ENCODE measurements around the gene CLSTN2.

Gene CLSTN2

GRCh38 chr3:140010391-140010790 lies 75.4 kb downstream of the CLSTN2 start:
- TF ChIP-seq, protein P1, sequence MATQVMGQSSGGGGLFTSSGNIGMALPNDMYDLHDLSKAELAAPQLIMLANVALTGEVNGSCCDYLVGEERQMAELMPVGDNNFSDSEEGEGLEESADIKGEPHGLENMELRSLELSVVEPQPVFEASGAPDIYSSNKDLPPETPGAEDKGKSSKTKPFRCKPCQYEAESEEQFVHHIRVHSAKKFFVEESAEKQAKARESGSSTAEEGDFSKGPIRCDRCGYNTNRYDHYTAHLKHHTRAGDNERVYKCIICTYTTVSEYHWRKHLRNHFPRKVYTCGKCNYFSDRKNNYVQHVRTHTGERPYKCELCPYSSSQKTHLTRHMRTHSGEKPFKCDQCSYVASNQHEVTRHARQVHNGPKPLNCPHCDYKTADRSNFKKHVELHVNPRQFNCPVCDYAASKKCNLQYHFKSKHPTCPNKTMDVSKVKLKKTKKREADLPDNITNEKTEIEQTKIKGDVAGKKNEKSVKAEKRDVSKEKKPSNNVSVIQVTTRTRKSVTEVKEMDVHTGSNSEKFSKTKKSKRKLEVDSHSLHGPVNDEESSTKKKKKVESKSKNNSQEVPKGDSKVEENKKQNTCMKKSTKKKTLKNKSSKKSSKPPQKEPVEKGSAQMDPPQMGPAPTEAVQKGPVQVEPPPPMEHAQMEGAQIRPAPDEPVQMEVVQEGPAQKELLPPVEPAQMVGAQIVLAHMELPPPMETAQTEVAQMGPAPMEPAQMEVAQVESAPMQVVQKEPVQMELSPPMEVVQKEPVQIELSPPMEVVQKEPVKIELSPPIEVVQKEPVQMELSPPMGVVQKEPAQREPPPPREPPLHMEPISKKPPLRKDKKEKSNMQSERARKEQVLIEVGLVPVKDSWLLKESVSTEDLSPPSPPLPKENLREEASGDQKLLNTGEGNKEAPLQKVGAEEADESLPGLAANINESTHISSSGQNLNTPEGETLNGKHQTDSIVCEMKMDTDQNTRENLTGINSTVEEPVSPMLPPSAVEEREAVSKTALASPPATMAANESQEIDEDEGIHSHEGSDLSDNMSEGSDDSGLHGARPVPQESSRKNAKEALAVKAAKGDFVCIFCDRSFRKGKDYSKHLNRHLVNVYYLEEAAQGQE (IDR thresholded peaks at IDR 0.05; ENCODE audit: insufficient read depth in 1 of 2, low read depth in 2 of 2, low read length in 2 of 2): no peak
- TF ChIP-seq FOXP2 (optimal IDR thresholded peaks at IDR 0.05; ENCODE audit: borderline replicate concordance, extremely low read depth, extremely low read length, insufficient read depth) (no peak), TAF1 (IDR thresholded peaks at IDR 0.05; ENCODE audit: borderline replicate concordance, insufficient read depth, low read length) (no peak), SIN3A (IDR thresholded peaks at IDR 0.05; ENCODE audit: borderline replicate concordance, insufficient read depth, low read length) (no peak), POLR2AphosphoS5 (IDR thresholded peaks at IDR 0.05; ENCODE audit: low read depth, low read length) (no peak)

- TF ChIP-seq, protein P1 (IDR thresholded peaks at IDR 0.05; ENCODE audit: insufficient read depth in 1 of 2, low read depth in 2 of 2, low read length in 2 of 2): no peak
- TF ChIP-seq TAF1 (IDR thresholded peaks at IDR 0.05; ENCODE audit: borderline replicate concordance, insufficient read depth, low read length): no peak
- TF ChIP-seq POLR2AphosphoS5 (IDR thresholded peaks at IDR 0.05; ENCODE audit: low read depth, low read length): no peak
- no peak for TF ChIP-seq SIN3A (IDR thresholded peaks at IDR 0.05; ENCODE audit: borderline replicate concordance, insufficient read depth, low read length)
Observed at GRCh38 chr3:140011086-140011485, 76.1 kb downstream of the CLSTN2 start.

- TF ChIP-seq SIN3A (IDR thresholded peaks at IDR 0.05; ENCODE audit: borderline replicate concordance, insufficient read depth, low read length): no peak
- no peak for TF ChIP-seq FOXP2 (optimal IDR thresholded peaks at IDR 0.05; ENCODE audit: borderline replicate concordance, extremely low read depth, extremely low read length, insufficient read depth)
- no peak for TF ChIP-seq TAF1 (IDR thresholded peaks at IDR 0.05; ENCODE audit: borderline replicate concordance, insufficient read depth, low read length)
- TF ChIP-seq, protein P1 (IDR thresholded peaks at IDR 0.05; ENCODE audit: insufficient read depth in 1 of 2, low read depth in 2 of 2, low read length in 2 of 2): no peak
- TF ChIP-seq POLR2AphosphoS5 (IDR thresholded peaks at IDR 0.05; ENCODE audit: low read depth, low read length): no peak
Observed at GRCh38 chr3:140011611-140012277, 76.8 kb downstream of the CLSTN2 start.

- TF ChIP-seq, protein P1 (IDR thresholded peaks at IDR 0.05; ENCODE audit: insufficient read depth in 1 of 2, low read depth in 2 of 2, low read length in 2 of 2): no peak
- no peak for TF ChIP-seq TAF1 (IDR thresholded peaks at IDR 0.05; ENCODE audit: borderline replicate concordance, insufficient read depth, low read length)
- TF ChIP-seq FOXP2 (optimal IDR thresholded peaks at IDR 0.05; ENCODE audit: borderline replicate concordance, extremely low read depth, extremely low read length, insufficient read depth): no peak
- no peak for TF ChIP-seq POLR2AphosphoS5 (IDR thresholded peaks at IDR 0.05; ENCODE audit: low read depth, low read length)
- TF ChIP-seq SIN3A (IDR thresholded peaks at IDR 0.05; ENCODE audit: borderline replicate concordance, insufficient read depth, low read length): no peak
Observed at GRCh38 chr3:140013220-140013619, 78.2 kb downstream of the CLSTN2 start.
